Measurements from ENCODE around the gene TDRD12. TPM values are rescaled to one million over a fixed set of nuclear protein-coding genes. Genes with fewer than 3 reads are reported as not detected.

TDRD12 gene
- total and polyA plus RNA-seq, 2 donors (not counting 3 experiments of a cell fraction or from before 2014, with no cell fraction given): 0.03 to 0.09 TPM

DNA sequence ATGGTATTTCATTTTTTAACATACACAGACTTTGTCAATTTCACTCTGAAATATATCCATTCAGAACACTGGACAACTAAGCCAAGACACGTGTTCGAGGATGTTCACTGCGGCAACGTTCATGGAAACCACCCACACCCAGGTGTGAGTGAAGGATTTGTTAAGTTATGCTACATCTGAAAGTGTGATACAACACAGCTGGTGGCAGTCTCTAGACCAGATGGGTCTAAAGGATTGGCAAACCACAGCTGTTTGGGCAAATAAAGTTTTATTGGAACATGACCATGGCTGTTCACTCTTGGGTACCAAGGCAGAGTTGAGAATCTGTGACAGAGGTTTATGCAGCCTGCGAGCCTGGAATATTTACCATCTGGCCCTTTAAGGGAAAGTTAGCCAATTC, 138.0 kb downstream of the TDRD12 start:
- DNase-seq (ENCODE audit: low read depth, low spot score): no peak
- H3K27me3 ChIP-seq (ENCODE audit: control insufficient read depth in 2 of 2, insufficient read depth in 2 of 2, low read length in 2 of 2): no peaks in the 10 kb centered on the region
- no peaks in the 10 kb centered on the region for H3K79me2 ChIP-seq (ENCODE audit: control insufficient read depth, insufficient read depth, low read length)
- FAIRE-seq: no peak
- H3K9me3 ChIP-seq (replicated peaks; ENCODE audit: control insufficient read depth, insufficient read depth, low read length): no peaks in the 10 kb centered on the region
- ChIA-PET POLR2A (no interaction called here), CTCF (no interaction called here)
- no peaks in the 10 kb centered on the region for H3K9me1 ChIP-seq (replicated peaks; ENCODE audit: control insufficient read depth, extremely low read depth, insufficient read depth, low read length)
- dilution Hi-C loops (cut with MboI; ENCODE audit: extremely low pct_ligation_motif_present, low sequenced_read_pairs): no loop called here
- no peak overlapping the region for H3K9ac ChIP-seq (replicated peaks; ENCODE audit: extremely low read depth, insufficient read depth, low read length)
- H3K36me3 ChIP-seq (ENCODE audit: control insufficient read depth in 2 of 2, extremely low read depth in 1 of 2, insufficient read depth in 2 of 2, low read length in 2 of 2): no peaks in the 10 kb centered on the region
- no peaks in the 10 kb centered on the region for H3K4me1 ChIP-seq (ENCODE audit: control insufficient read depth, extremely low read depth, insufficient read depth, low read length)
- no peaks in the 10 kb centered on the region for H4K20me1 ChIP-seq (replicated peaks; ENCODE audit: control insufficient read depth, extremely low read depth, insufficient read depth, low read length)
- H3K4me2 ChIP-seq (ENCODE audit: insufficient read depth, low read length): no peak overlapping the region
- no peak overlapping the region for H2AFZ ChIP-seq (ENCODE audit: low read depth, low read length)
- intact Hi-C loops (cut with micrococcal nuclease): no loop called here
- no TSS peak for BruUV-seq (replicated peaks)
- H3K27ac ChIP-seq (ENCODE audit: insufficient read depth, low read depth, low read length): no peak overlapping the region
- no peak for TF ChIP-seq MYC (IDR thresholded peaks at IDR 0.05; ENCODE audit: low read depth, low read length)
- TF ChIP-seq FOS (IDR thresholded peaks at IDR 0.05; ENCODE audit: borderline replicate concordance, insufficient read depth, low read length): no peak
- no peak for TF ChIP-seq POLR2A (IDR thresholded peaks at IDR 0.05; ENCODE audit: low read depth, low read length)
- no peak for TF ChIP-seq GATA2 (IDR thresholded peaks at IDR 0.05; ENCODE audit: insufficient read depth, insufficient read length, low read depth, low read length)
- TF ChIP-seq, protein P1, sequence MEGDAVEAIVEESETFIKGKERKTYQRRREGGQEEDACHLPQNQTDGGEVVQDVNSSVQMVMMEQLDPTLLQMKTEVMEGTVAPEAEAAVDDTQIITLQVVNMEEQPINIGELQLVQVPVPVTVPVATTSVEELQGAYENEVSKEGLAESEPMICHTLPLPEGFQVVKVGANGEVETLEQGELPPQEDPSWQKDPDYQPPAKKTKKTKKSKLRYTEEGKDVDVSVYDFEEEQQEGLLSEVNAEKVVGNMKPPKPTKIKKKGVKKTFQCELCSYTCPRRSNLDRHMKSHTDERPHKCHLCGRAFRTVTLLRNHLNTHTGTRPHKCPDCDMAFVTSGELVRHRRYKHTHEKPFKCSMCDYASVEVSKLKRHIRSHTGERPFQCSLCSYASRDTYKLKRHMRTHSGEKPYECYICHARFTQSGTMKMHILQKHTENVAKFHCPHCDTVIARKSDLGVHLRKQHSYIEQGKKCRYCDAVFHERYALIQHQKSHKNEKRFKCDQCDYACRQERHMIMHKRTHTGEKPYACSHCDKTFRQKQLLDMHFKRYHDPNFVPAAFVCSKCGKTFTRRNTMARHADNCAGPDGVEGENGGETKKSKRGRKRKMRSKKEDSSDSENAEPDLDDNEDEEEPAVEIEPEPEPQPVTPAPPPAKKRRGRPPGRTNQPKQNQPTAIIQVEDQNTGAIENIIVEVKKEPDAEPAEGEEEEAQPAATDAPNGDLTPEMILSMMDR (IDR thresholded peaks at IDR 0.05; ENCODE audit: extremely low read depth in 1 of 2, insufficient read depth in 1 of 2, low read depth in 1 of 2, low read length in 2 of 2): no peak
- TF ChIP-seq, protein P2, sequence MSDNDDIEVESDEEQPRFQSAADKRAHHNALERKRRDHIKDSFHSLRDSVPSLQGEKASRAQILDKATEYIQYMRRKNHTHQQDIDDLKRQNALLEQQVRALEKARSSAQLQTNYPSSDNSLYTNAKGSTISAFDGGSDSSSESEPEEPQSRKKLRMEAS (IDR thresholded peaks at IDR 0.05; ENCODE audit: insufficient read depth, insufficient read length): no peak
- TF ChIP-seq POLR2AphosphoS5 (IDR thresholded peaks at IDR 0.05; ENCODE audit: insufficient read depth, low read depth, low read length): no peak
- TF ChIP-seq JUN (IDR thresholded peaks at IDR 0.05; ENCODE audit: borderline replicate concordance, insufficient read depth, insufficient read length, low read depth): no peak
- TF ChIP-seq EZH2 (IDR thresholded peaks at IDR 0.05; ENCODE audit: borderline replicate concordance, low read depth, low read length, severe bottlenecking): no peak
- no peak overlapping the region for H3K4me3 ChIP-seq (replicated peaks in 1 of 3; ENCODE audit: insufficient read depth in 1 of 3, low read depth in 1 of 3, low read length in 3 of 3)
